Brain microvascular endothelial cell (primary cell): Measurements from ENCODE around the gene DFFB.

ENCODE experiments used
- DNase-seq: peaks from one replicate; pipeline ENCODE4 v3.0.0-alpha.2; 2020
- H3K27ac ChIP-seq: fragments of 250-450 bp; sonication (Bioruptor Pico); 2 replicates; pipeline ENCODE4 v1.5.1; 2020; ENCODE audit warnings: mild to moderate bottlenecking, moderate library complexity
- H3K27me3 ChIP-seq: fragments of 250-450 bp; sonication (Bioruptor Pico); replicated peaks from 2 replicates; pipeline ENCODE4 v1.5.1; 2020; ENCODE audit warnings: mild to moderate bottlenecking
- H3K36me3 ChIP-seq: fragments of 250-450 bp; sonication (Bioruptor Pico); replicated peaks from 2 replicates; pipeline ENCODE4 v1.5.1; 2020; ENCODE audit warnings: mild to moderate bottlenecking
- H3K4me3 ChIP-seq: 2 replicates; pipeline ENCODE4 v1.5.1; 2011; ENCODE audit warnings: low read depth, mild to moderate bottlenecking, control low read depth, low read length, moderate library complexity
- in situ Hi-C: cut with HindIII; loops from 2 replicates; pipeline ENCODE4 v1.10.0; 2017; ENCODE audit warnings: low sequenced_read_pairs, low pct_ligation_motif_present
- TF ChIP-seq, protein P1 (sequence below): IDR thresholded peaks from 2 replicates; pipeline ENCODE4 v1.5.1; 2011; ENCODE audit warnings: low read depth, mild to moderate bottlenecking, moderate library complexity, low read length, control low read depth, inconsistent platforms; ENCODE audit errors: missing control alignments

Gene DFFB

GRCh38 chr1:3910857-3911845 is 53.9 kb downstream of the DFFB start:
- in situ Hi-C loops, result no loop called here
- Histone ChIP-seq H3K27me3 (no peaks in the 10 kb centered on the region), H3K36me3 (no peaks in the 10 kb centered on the region), H3K4me3 (no peak overlapping the region), H3K27ac (no peak overlapping the region)
- peak; percentile 28 for DNase-seq
- TF ChIP-seq, protein P1, sequence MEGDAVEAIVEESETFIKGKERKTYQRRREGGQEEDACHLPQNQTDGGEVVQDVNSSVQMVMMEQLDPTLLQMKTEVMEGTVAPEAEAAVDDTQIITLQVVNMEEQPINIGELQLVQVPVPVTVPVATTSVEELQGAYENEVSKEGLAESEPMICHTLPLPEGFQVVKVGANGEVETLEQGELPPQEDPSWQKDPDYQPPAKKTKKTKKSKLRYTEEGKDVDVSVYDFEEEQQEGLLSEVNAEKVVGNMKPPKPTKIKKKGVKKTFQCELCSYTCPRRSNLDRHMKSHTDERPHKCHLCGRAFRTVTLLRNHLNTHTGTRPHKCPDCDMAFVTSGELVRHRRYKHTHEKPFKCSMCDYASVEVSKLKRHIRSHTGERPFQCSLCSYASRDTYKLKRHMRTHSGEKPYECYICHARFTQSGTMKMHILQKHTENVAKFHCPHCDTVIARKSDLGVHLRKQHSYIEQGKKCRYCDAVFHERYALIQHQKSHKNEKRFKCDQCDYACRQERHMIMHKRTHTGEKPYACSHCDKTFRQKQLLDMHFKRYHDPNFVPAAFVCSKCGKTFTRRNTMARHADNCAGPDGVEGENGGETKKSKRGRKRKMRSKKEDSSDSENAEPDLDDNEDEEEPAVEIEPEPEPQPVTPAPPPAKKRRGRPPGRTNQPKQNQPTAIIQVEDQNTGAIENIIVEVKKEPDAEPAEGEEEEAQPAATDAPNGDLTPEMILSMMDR, result peak; percentile 85

- no peak overlapping the region for H3K27ac ChIP-seq
- H3K36me3 ChIP-seq, result no peaks in the 10 kb centered on the region
- in situ Hi-C loops, result no loop called here
- no peak overlapping the region for H3K4me3 ChIP-seq
- TF ChIP-seq, protein P1, result no peak
- H3K27me3 ChIP-seq, result no peaks in the 10 kb centered on the region
- no peak for DNase-seq
Observed at GRCh38 chr1:3911981-3912808, 54.9 kb downstream of the DFFB start.

- H3K27me3 ChIP-seq, result no peaks in the 10 kb centered on the region
- TF ChIP-seq, protein P1, result no peak
- in situ Hi-C loops, result no loop called here
- no peak overlapping the region for H3K4me3 ChIP-seq
- H3K36me3 ChIP-seq, result no peaks in the 10 kb centered on the region
- no peak for DNase-seq
- no peak overlapping the region for H3K27ac ChIP-seq
Observed at GRCh38 chr1:3912809-3913685, 55.8 kb downstream of the DFFB start.

- Histone ChIP-seq H3K4me3 (no peak overlapping the region), H3K27ac (no peak overlapping the region), H3K36me3 (no peaks in the 10 kb centered on the region), H3K27me3 (no peaks in the 10 kb centered on the region)
- TF ChIP-seq, protein P1, result no peak
- in situ Hi-C loops, result no loop called here
- no peak for DNase-seq
Observed at GRCh38 chr1:3914331-3914851, 57.1 kb downstream of the DFFB start.

DNA sequence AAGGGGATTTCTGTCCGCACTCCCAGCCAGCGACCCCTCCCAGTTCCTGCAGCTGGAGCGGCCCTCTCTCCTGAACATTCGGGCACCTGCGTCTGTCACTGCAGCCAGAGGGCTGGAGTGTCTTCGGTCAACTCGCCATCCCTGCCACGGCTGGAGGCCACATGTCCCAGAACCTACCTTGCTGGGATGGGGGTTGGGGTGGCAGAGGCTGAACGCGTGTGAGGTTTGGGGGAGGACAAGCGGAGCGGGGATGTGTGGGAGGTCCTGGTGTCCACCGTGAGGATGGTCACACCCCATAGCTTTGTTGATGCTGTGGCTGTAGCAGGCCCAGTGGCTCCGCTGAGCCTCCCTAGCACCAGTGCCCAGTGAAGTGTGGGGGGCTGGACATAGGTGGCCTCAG is 57.6 kb downstream of the DFFB start:
- no peak for DNase-seq
- Histone ChIP-seq H3K4me3 (no peak overlapping the region), H3K27me3 (no peaks in the 10 kb centered on the region), H3K27ac (no peak overlapping the region), H3K36me3 (no peaks in the 10 kb centered on the region)
- TF ChIP-seq, protein P1, result no peak
- in situ Hi-C loops, result no loop called here
